Measurements from ENCODE around the gene CFDP1.
"Not testable (repeated sequence)": the region's sequence is repeated elsewhere in the genome, so short reads cannot be mapped to it uniquely, and the experiment has no call there.

Gene CFDP1

GRCh38 chr16:75459691-75460090 lies 26.4 kb upstream of the CFDP1 start:
- Histone ChIP-seq H3K9ac (no peak overlapping the region), H3K4me2 (peak overlapping the region; percentile 45), H3K4me1 (peaks cover 65% of the 10 kb centered on the region), H3K36me3 (peaks cover 33% of the 10 kb centered on the region), H3K27me3 (no peaks in the 10 kb centered on the region), H3K9me3 (no peaks in the 10 kb centered on the region), H3K27ac (no peak overlapping the region), H4K20me1 (peaks cover 95% of the 10 kb centered on the region), H3K4me3 (no peak overlapping the region)
- no peak for TF ChIP-seq Cebpa-rat (IDR thresholded peaks at IDR 0.05)

GRCh38 chr16:75458439-75458838 lies 25.1 kb upstream of the CFDP1 start:
- Histone ChIP-seq H3K27me3 (no peaks in the 10 kb centered on the region), H3K9me3 (no peaks in the 10 kb centered on the region), H3K4me2 (no peak overlapping the region), H4K20me1 (peaks cover 100% of the 10 kb centered on the region), H3K36me3 (peaks cover 33% of the 10 kb centered on the region), H3K27ac (no peak overlapping the region), H3K4me3 (no peak overlapping the region), H3K4me1 (peaks cover 74% of the 10 kb centered on the region), H3K9ac (no peak overlapping the region)
- no peak for TF ChIP-seq Cebpa-rat (IDR thresholded peaks at IDR 0.05)

- TF ChIP-seq Cebpa-rat (IDR thresholded peaks at IDR 0.05): no peak
- Histone ChIP-seq H3K27me3 (no peaks in the 10 kb centered on the region), H3K4me3 (no peak overlapping the region), H3K9me3 (no peaks in the 10 kb centered on the region), H3K4me1 (peaks cover 70% of the 10 kb centered on the region), H3K27ac (no peak overlapping the region), H3K36me3 (peaks cover 33% of the 10 kb centered on the region), H3K4me2 (no peak overlapping the region), H3K9ac (no peak overlapping the region), H4K20me1 (peaks cover 100% of the 10 kb centered on the region)
Observed at GRCh38 chr16:75458029-75458428, 24.7 kb upstream of the CFDP1 start.

GRCh38 chr16:75457485-75458021 lies 24.2 kb upstream of the CFDP1 start:
- H3K27me3 ChIP-seq: no peaks in the 10 kb centered on the region
- peaks cover 37% of the 10 kb centered on the region for H3K36me3 ChIP-seq
- TF ChIP-seq Cebpa-rat (IDR thresholded peaks at IDR 0.05): no peak
- H3K4me3 ChIP-seq: no peak overlapping the region
- H4K20me1 ChIP-seq: peaks cover 100% of the 10 kb centered on the region
- H3K4me2 ChIP-seq: no peak overlapping the region
- H3K27ac ChIP-seq: no peak overlapping the region
- no peak overlapping the region for H3K9ac ChIP-seq
- no peaks in the 10 kb centered on the region for H3K9me3 ChIP-seq
- H3K4me1 ChIP-seq: peaks cover 66% of the 10 kb centered on the region

- Histone ChIP-seq H3K36me3 (peaks cover 42% of the 10 kb centered on the region), H3K4me1 (peaks cover 60% of the 10 kb centered on the region), H3K9ac (no peak overlapping the region), H3K4me3 (no peak overlapping the region), H3K27me3 (no peaks in the 10 kb centered on the region), H3K9me3 (no peaks in the 10 kb centered on the region), H3K4me2 (peak overlapping the region; percentile 7; the same call in 1 of the 2 replicates), H4K20me1 (peaks cover 99% of the 10 kb centered on the region), H3K27ac (no peak overlapping the region)
- no peak for TF ChIP-seq Cebpa-rat (IDR thresholded peaks at IDR 0.05)
Observed at GRCh38 chr16:75456971-75457370, 23.7 kb upstream of the CFDP1 start.

- H3K9me3 ChIP-seq, H3K27me3 ChIP-seq, H3K4me2 ChIP-seq, H3K9ac ChIP-seq, H3K4me3 ChIP-seq, H3K27ac ChIP-seq: not testable (repeated sequence)
- H4K20me1 ChIP-seq: peaks cover 98% of the 10 kb centered on the region
- H3K4me1 ChIP-seq: peaks cover 57% of the 10 kb centered on the region
- peaks cover 44% of the 10 kb centered on the region for H3K36me3 ChIP-seq
Observed at GRCh38 chr16:75456486-75456885, 23.2 kb upstream of the CFDP1 start.

GRCh38 chr16:75455677-75456076 lies 22.4 kb upstream of the CFDP1 start:
- H3K27ac ChIP-seq: no peak overlapping the region
- H3K27me3 ChIP-seq: no peaks in the 10 kb centered on the region
- H3K4me2 ChIP-seq: 0 out of 2 replicates have a peak overlapping the region, but pooled peaks have one; percentile 14
- H3K36me3 ChIP-seq: peaks cover 46% of the 10 kb centered on the region
- H3K9me3 ChIP-seq: no peaks in the 10 kb centered on the region
- H3K9ac ChIP-seq: no peak overlapping the region
- no peak overlapping the region for H3K4me3 ChIP-seq
- peaks cover 98% of the 10 kb centered on the region for H4K20me1 ChIP-seq
- H3K4me1 ChIP-seq: peaks cover 56% of the 10 kb centered on the region
- TF ChIP-seq Cebpa-rat (IDR thresholded peaks at IDR 0.05): no peak

GRCh38 chr16:75452464-75453190 lies 19.3 kb upstream of the CFDP1 start:
- Histone ChIP-seq H3K4me3 (no peak overlapping the region), H3K9me3 (no peaks in the 10 kb centered on the region), H4K20me1 (peaks cover 96% of the 10 kb centered on the region), H3K36me3 (peaks cover 58% of the 10 kb centered on the region), H3K27ac (no peak overlapping the region), H3K9ac (no peak overlapping the region), H3K27me3 (no peaks in the 10 kb centered on the region), H3K4me1 (peaks cover 40% of the 10 kb centered on the region), H3K4me2 (no peak overlapping the region)
- TF ChIP-seq Cebpa-rat (IDR thresholded peaks at IDR 0.05): no peak

GRCh38 chr16:75446416-75446815 lies 13.1 kb upstream of the CFDP1 start:
- no peak overlapping the region for H3K4me2 ChIP-seq
- no peak for TF ChIP-seq Cebpa-rat (IDR thresholded peaks at IDR 0.05)
- no peak overlapping the region for H3K4me3 ChIP-seq

GRCh38 chr16:75445298-75445697 lies 12.0 kb upstream of the CFDP1 start:
- Histone ChIP-seq H3K4me3 (no peak overlapping the region), H3K27me3 (no peaks in the 10 kb centered on the region), H3K27ac (no peak overlapping the region), H3K36me3 (peaks cover 71% of the 10 kb centered on the region), H3K4me2 (no peak overlapping the region), H4K20me1 (peaks cover 29% of the 10 kb centered on the region; the same call in 1 of the 2 replicates), H3K4me1 (no peaks in the 10 kb centered on the region; the same call in 1 of the 2 replicates), H3K9me3 (peaks cover 7% of the 10 kb centered on the region; the same call in 1 of the 2 replicates), H3K9ac (no peak overlapping the region)
- no peak for TF ChIP-seq Cebpa-rat (IDR thresholded peaks at IDR 0.05)

More at GRCh38 chr16:75446416-75446815, 13.1 kb upstream of the CFDP1 start:
- H3K27ac ChIP-seq: no peak overlapping the region
- no peak overlapping the region for H3K9ac ChIP-seq
- no peaks in the 10 kb centered on the region; the same call in 1 of the 2 replicates for H3K4me1 ChIP-seq
- H3K9me3 ChIP-seq: peaks cover 7% of the 10 kb centered on the region; the same call in 1 of the 2 replicates
- no peaks in the 10 kb centered on the region for H3K27me3 ChIP-seq
- peaks cover 74% of the 10 kb centered on the region for H3K36me3 ChIP-seq
- peaks cover 40% of the 10 kb centered on the region for H4K20me1 ChIP-seq
